GM23338 (cell line): ENCODE measurements around the gene VWCE. TPM values are rescaled to one million over a fixed set of nuclear protein-coding genes. Genes with fewer than 3 reads are reported as not detected.

Experiments used
- ATAC-seq: fragments of 200-7000 bp; cut with Tn5 transposase; 3 replicates; pipeline ENCODE4 v1.9.1; 2020
- DNase-seq: peaks from one replicate; pipeline ENCODE4 v3.0.0-alpha.2; 2015; ENCODE audit warnings: low spot score
- H2AFZ ChIP-seq: fragments of 200-600 bp; sonication (generic); 2 replicates; pipeline ENCODE4 v1.8.0; 2016; ENCODE audit warnings: antibody characterized with exemption, mild to moderate bottlenecking, moderate library complexity
- H3F3A ChIP-seq: fragments of 200-600 bp; sonication (generic); replicated peaks from 2 replicates; pipeline ENCODE4 v1.8.0; 2017; ENCODE audit warnings: antibody characterized with exemption, mixed run types, low read depth
- H3K27ac ChIP-seq: fragments of 200-600 bp; sonication (generic); 2 replicates; pipeline ENCODE4 v1.6.1; 2016; ENCODE audit warnings: low read depth
- H3K27me3 ChIP-seq: fragments of 200-600 bp; sonication (generic); 2 replicates; pipeline ENCODE4 v1.8.0; 2016; ENCODE audit warnings: mild to moderate bottlenecking, mixed run types, moderate library complexity; ENCODE audit not compliant: insufficient read depth
- H3K36me3 ChIP-seq: fragments of 200-600 bp; sonication (generic); 2 replicates; pipeline ENCODE4 v1.8.0; 2016; ENCODE audit warnings: mild to moderate bottlenecking; ENCODE audit not compliant: insufficient read depth
- H3K4me1 ChIP-seq: fragments of 200-600 bp; sonication (generic); 2 replicates; pipeline ENCODE4 v1.8.0; 2016; ENCODE audit warnings: mild to moderate bottlenecking, moderate library complexity; ENCODE audit not compliant: insufficient read depth
- H3K4me2 ChIP-seq: fragments of 200-600 bp; sonication (generic); 2 replicates; pipeline ENCODE4 v1.7.1; 2017; ENCODE audit warnings: mixed run types
- H3K4me3 ChIP-seq: fragments of 200-600 bp; sonication (generic); 2 replicates; pipeline ENCODE4 v1.6.1; 2016; ENCODE audit warnings: mixed run types
- H3K79me2 ChIP-seq: fragments of 200-600 bp; sonication (generic); replicated peaks from 2 replicates; pipeline ENCODE4 v1.8.0; 2017; ENCODE audit warnings: mild to moderate bottlenecking; ENCODE audit not compliant: insufficient read depth
- H3K9me2 ChIP-seq: fragments of 200-600 bp; sonication (generic); 2 replicates; pipeline ENCODE4 v1.8.0; 2017; ENCODE audit not compliant: insufficient read depth
- H4K20me1 ChIP-seq: fragments of 200-600 bp; sonication (generic); replicated peaks from 2 replicates; pipeline ENCODE4 v1.8.0; 2017; ENCODE audit warnings: mild to moderate bottlenecking; ENCODE audit not compliant: insufficient read depth
- H3K27ac Mint-ChIP-seq: 2 replicates; pipeline ENCODE4 v1.8.0; 2020; ENCODE audit warnings: inconsistent platforms, mild to moderate bottlenecking, moderate library complexity, mixed read lengths
- H3K27me3 Mint-ChIP-seq: 3 replicates; pipeline ENCODE4 v1.8.0; 2022; ENCODE audit warnings: low read depth, mild to moderate bottlenecking, moderate library complexity, mixed read lengths, inconsistent platforms; ENCODE audit not compliant: insufficient read depth, poor library complexity
- H3K36me3 Mint-ChIP-seq: 3 replicates; pipeline ENCODE4 v1.8.0; 2021; ENCODE audit warnings: low read depth, mild to moderate bottlenecking, inconsistent platforms, moderate library complexity, mixed read lengths
- H3K4me1 Mint-ChIP-seq: 3 replicates; pipeline ENCODE4 v1.8.0; 2020; ENCODE audit warnings: mild to moderate bottlenecking, inconsistent platforms, mixed read lengths
- H3K4me3 Mint-ChIP-seq: 3 replicates; pipeline ENCODE4 v1.8.0; 2021; ENCODE audit warnings: moderate library complexity, mild to moderate bottlenecking, inconsistent platforms, mixed read lengths
- H3K9me3 Mint-ChIP-seq: 3 replicates; pipeline ENCODE4 v1.8.0; 2020; ENCODE audit warnings: moderate library complexity, mild to moderate bottlenecking, inconsistent platforms, mixed read lengths
- CREB1 ChIP-seq: fragments of 250-450 bp; sonication (Bioruptor Pico); IDR thresholded peaks from 2 replicates; pipeline ENCODE4 v1.5.0; 2020; ENCODE audit warnings: low read depth, mild to moderate bottlenecking, moderate library complexity
- CTCF ChIP-seq, 2 experiments: fragments of 200-600 bp in 1 of 2; sonication (generic) in 1 of 2; conservative IDR thresholded peaks; 2 replicates each; pipeline versions ENCODE4 v1.5.1 to v1.6.1; 2016 to 2017; ENCODE audit warnings: antibody characterized with exemption in 2 of 2, low read depth in 2 of 2, mild to moderate bottlenecking in 2 of 2, moderate library complexity in 1 of 2
- EZH2 ChIP-seq: fragments of 200-600 bp; sonication (generic); IDR thresholded peaks from one replicate; pipeline ENCODE4 v1.8.0; 2017; ENCODE audit warnings: antibody characterized with exemption, mild to moderate bottlenecking, low read depth; ENCODE audit not compliant: unreplicated experiment
- EZH2phosphoT487 ChIP-seq: fragments of 200-600 bp; sonication (generic); IDR thresholded peaks from one replicate; pipeline ENCODE4 v1.8.1; 2018; ENCODE audit warnings: antibody characterized with exemption; ENCODE audit not compliant: unreplicated experiment
- JUNB ChIP-seq: IDR thresholded peaks from one replicate; pipeline ENCODE4 v1.6.1; 2016; ENCODE audit warnings: antibody characterized with exemption; ENCODE audit not compliant: unreplicated experiment
- NANOG ChIP-seq: IDR thresholded peaks from 2 replicates; pipeline ENCODE4 v1.6.1; 2016; ENCODE audit warnings: antibody characterized with exemption, borderline replicate concordance
- ZNF114 ChIP-seq: fragments of 250-450 bp; sonication (Bioruptor Pico); IDR thresholded peaks from 2 replicates; pipeline ENCODE4 v1.5.0; 2020; ENCODE audit warnings: mild to moderate bottlenecking, moderate library complexity
- ZNF331 ChIP-seq: fragments of 250-450 bp; sonication (Bioruptor Pico); IDR thresholded peaks from 2 replicates; pipeline ENCODE4 v1.5.0; 2020; ENCODE audit warnings: low read depth, mild to moderate bottlenecking, moderate library complexity
- polyA plus RNA-seq: library from polyadenylated mRNA; unstranded; fragments of >200 nt; fragmentation: Nextera tagmentation; extraction: Ambion mirVana; gene quantifications from 2 replicates; pipeline ENCODE4 v1.2.1, GENCODE V29; 2016
- total RNA-seq: library from RNA; depleted of rRNA; stranded (reverse); fragments of >200 nt; shearing (Covaris generic); gene quantifications from 2 replicates; pipeline ENCODE4 v1.2.3, GENCODE V29; 2014
- TF ChIP-seq, protein P1 (sequence below): IDR thresholded peaks from 2 replicates; pipeline ENCODE4 v1.6.1; 2016; ENCODE audit warnings: antibody characterized with exemption
- TF ChIP-seq, protein P2 (sequence below): IDR thresholded peaks from one replicate; pipeline ENCODE4 v1.6.1; 2018; ENCODE audit warnings: antibody characterized with exemption; ENCODE audit not compliant: unreplicated experiment

Gene VWCE
- total and polyA plus RNA-seq, 2 experiments from 2014 or later, result 9.9 to 16.9 TPM

GRCh38 chr11:61297746-61298145, 2.6 kb upstream of the VWCE start:
- Histone ChIP-seq H3K36me3 (peaks cover 31% of the 10 kb centered on the region), H3F3A (peaks cover 9% of the 10 kb centered on the region), H3K9me2 (no peaks in the 10 kb centered on the region), H3K4me2 (no peak overlapping the region), H3K79me2 (peaks cover 10% of the 10 kb centered on the region), H2AFZ (no peak overlapping the region), H3K27ac (peak overlapping the region; percentile 18; the same call in 1 of the 2 replicates), H3K4me3 (no peak overlapping the region), H3K4me1 (peaks cover 9% of the 10 kb centered on the region), H3K27me3 (peaks cover 11% of the 10 kb centered on the region), H4K20me1 (peaks cover 6% of the 10 kb centered on the region; the same call in 1 of the 2 replicates)
- no peak for ATAC-seq
- peaks cover 23% of the 10 kb centered on the region for H3K4me1 Mint-ChIP-seq
- peak overlapping the region; percentile 7; the same call in 1 of the 2 replicates for H3K27ac Mint-ChIP-seq
- TF ChIP-seq ZNF114 (no peak), EZH2phosphoT487 (no peak)
- no peak for DNase-seq
- peaks cover 56% of the 10 kb centered on the region for H3K36me3 Mint-ChIP-seq
- H3K4me3 Mint-ChIP-seq, result no peak overlapping the region; the same call in 2 of the 3 replicates
- H3K27me3 Mint-ChIP-seq, result peaks cover 17% of the 10 kb centered on the region
- H3K9me3 Mint-ChIP-seq, result no peaks in the 10 kb centered on the region; the same call in 2 of the 3 replicates

DNA sequence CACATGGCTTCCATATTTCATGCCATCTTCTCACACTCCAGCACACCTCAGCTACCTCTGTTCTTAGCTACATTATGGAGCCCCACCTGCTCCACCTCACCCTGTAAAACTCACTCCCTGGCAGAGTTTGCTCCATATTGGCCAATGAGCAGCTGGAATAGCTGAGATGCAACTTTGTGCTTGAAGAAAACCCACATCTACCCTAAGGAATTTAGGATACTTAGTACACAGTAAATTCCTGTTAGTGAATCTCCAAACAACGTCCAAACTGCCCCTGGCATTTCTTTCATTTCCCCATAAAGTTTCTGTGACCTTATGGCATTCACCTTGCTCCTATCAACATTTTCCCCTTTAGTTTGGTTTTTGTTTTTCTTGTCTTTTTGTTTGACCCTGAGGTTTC, 2.2 kb upstream of the VWCE start:
- DNase-seq (no peak), ATAC-seq (no peak)
- H3K4me3 ChIP-seq, result no peak overlapping the region
- Mint-ChIP-seq H3K27me3 (peaks cover 20% of the 10 kb centered on the region), H3K4me3 (peak overlapping the region; percentile 6; the same call in 1 of the 3 replicates), H3K4me1 (peaks cover 23% of the 10 kb centered on the region), H3K9me3 (no peaks in the 10 kb centered on the region; the same call in 2 of the 3 replicates), H3K36me3 (peaks cover 52% of the 10 kb centered on the region), H3K27ac (peak overlapping the region; percentile 7; the same call in 1 of the 2 replicates)
- H2AFZ ChIP-seq, result no peak overlapping the region
- peaks cover 27% of the 10 kb centered on the region for H3K36me3 ChIP-seq
- H3K27me3 ChIP-seq, result peaks cover 11% of the 10 kb centered on the region
- H3K4me2 ChIP-seq, result no peak overlapping the region
- H3F3A ChIP-seq, result peaks cover 9% of the 10 kb centered on the region
- H3K9me2 ChIP-seq, result no peaks in the 10 kb centered on the region
- peaks cover 14% of the 10 kb centered on the region for H3K79me2 ChIP-seq
- H3K27ac ChIP-seq, result peak overlapping the region; percentile 18; the same call in 1 of the 2 replicates
- peaks cover 6% of the 10 kb centered on the region; the same call in 1 of the 2 replicates for H4K20me1 ChIP-seq
- peaks cover 9% of the 10 kb centered on the region for H3K4me1 ChIP-seq
- TF ChIP-seq EZH2 (no peak), JUNB (no peak), CREB1 (CRISPR knock-in tag) (no peak), ZNF114 (no peak), CTCF (conservative IDR thresholded peaks at IDR 0.05; ENCODE audit: low read depth in 2 of 2) (no peak), ZNF331 (CRISPR knock-in tag) (no peak), EZH2phosphoT487 (no peak), NANOG (no peak)
- TF ChIP-seq, protein P1, sequence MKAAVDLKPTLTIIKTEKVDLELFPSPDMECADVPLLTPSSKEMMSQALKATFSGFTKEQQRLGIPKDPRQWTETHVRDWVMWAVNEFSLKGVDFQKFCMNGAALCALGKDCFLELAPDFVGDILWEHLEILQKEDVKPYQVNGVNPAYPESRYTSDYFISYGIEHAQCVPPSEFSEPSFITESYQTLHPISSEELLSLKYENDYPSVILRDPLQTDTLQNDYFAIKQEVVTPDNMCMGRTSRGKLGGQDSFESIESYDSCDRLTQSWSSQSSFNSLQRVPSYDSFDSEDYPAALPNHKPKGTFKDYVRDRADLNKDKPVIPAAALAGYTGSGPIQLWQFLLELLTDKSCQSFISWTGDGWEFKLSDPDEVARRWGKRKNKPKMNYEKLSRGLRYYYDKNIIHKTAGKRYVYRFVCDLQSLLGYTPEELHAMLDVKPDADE, result no peak
- TF ChIP-seq, protein P2, sequence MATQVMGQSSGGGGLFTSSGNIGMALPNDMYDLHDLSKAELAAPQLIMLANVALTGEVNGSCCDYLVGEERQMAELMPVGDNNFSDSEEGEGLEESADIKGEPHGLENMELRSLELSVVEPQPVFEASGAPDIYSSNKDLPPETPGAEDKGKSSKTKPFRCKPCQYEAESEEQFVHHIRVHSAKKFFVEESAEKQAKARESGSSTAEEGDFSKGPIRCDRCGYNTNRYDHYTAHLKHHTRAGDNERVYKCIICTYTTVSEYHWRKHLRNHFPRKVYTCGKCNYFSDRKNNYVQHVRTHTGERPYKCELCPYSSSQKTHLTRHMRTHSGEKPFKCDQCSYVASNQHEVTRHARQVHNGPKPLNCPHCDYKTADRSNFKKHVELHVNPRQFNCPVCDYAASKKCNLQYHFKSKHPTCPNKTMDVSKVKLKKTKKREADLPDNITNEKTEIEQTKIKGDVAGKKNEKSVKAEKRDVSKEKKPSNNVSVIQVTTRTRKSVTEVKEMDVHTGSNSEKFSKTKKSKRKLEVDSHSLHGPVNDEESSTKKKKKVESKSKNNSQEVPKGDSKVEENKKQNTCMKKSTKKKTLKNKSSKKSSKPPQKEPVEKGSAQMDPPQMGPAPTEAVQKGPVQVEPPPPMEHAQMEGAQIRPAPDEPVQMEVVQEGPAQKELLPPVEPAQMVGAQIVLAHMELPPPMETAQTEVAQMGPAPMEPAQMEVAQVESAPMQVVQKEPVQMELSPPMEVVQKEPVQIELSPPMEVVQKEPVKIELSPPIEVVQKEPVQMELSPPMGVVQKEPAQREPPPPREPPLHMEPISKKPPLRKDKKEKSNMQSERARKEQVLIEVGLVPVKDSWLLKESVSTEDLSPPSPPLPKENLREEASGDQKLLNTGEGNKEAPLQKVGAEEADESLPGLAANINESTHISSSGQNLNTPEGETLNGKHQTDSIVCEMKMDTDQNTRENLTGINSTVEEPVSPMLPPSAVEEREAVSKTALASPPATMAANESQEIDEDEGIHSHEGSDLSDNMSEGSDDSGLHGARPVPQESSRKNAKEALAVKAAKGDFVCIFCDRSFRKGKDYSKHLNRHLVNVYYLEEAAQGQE, result no peak
